Testis (tissue), 2 donors: Measurements from ENCODE around the gene FCHSD2.

Experiments used
- POLR2A ChIP-seq: fragments of 450-650 bp; IDR thresholded peaks from one replicate; pipeline ENCODE4 v1.6.1; 2017; ENCODE audit warnings: antibody characterized with exemption, mild to moderate bottlenecking, moderate library complexity
- TF ChIP-seq, protein P1 (sequence below), 3 experiments: fragments of 450-650 bp in 2 of 3; fragments of 200-600 bp in 1 of 3; sonication (generic) in 1 of 3; IDR thresholded peaks; one replicate each; pipeline ENCODE4 v1.5.1; 2016 to 2019; ENCODE audit warnings: antibody characterized with exemption in 3 of 3, mild to moderate bottlenecking in 2 of 3, moderate library complexity in 1 of 3

DNA sequence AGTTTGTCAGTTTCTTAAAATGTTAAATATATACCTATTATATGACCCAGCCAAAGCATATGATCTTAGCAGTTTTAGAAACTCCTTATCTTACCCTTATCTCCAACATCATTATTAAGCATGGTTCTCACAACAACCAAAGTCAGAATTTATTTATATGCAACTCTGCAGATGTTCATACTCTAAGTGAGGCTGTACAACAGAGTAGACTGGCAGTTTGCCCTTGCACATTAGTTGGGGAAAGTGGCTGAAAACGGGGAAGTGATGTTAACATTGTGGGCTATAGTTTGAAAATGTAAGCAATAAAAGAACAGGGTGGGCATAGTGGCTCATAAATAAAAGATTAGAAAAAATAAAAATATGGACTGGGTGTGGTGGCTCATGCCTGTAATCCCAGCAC lies 278.2 kb downstream of the FCHSD2 start:
- TF ChIP-seq, protein P1, sequence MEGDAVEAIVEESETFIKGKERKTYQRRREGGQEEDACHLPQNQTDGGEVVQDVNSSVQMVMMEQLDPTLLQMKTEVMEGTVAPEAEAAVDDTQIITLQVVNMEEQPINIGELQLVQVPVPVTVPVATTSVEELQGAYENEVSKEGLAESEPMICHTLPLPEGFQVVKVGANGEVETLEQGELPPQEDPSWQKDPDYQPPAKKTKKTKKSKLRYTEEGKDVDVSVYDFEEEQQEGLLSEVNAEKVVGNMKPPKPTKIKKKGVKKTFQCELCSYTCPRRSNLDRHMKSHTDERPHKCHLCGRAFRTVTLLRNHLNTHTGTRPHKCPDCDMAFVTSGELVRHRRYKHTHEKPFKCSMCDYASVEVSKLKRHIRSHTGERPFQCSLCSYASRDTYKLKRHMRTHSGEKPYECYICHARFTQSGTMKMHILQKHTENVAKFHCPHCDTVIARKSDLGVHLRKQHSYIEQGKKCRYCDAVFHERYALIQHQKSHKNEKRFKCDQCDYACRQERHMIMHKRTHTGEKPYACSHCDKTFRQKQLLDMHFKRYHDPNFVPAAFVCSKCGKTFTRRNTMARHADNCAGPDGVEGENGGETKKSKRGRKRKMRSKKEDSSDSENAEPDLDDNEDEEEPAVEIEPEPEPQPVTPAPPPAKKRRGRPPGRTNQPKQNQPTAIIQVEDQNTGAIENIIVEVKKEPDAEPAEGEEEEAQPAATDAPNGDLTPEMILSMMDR (IDR thresholded peaks at IDR 0.05) = no peak
- no peak for TF ChIP-seq POLR2A
